ENCODE results near the gene VTI1A. TPM values are rescaled to one million over a fixed set of nuclear protein-coding genes. Genes with fewer than 3 reads are reported as not detected.
A peak's percentile ranks its signal among the peaks of the same experiment; 100 is the strongest.
"Not testable (repeated sequence)": the region's sequence is repeated elsewhere in the genome, so short reads cannot be mapped to it uniquely, and the experiment has no call there.

VTI1A gene
- total RNA-seq: 10 to 100 TPM; 15.8 to 48.2 (median 23.6) TPM
- polyA plus RNA-seq: 10 to 100 TPM in 1 of 2 donors, 1 to 10 TPM in 1; 7.8 to 17.6 TPM
- long read RNA-seq, donor 1, full-length matches to known transcripts: 13 of 22 reads
- long read RNA-seq, donor 1, partial matches to known transcripts: 5 of 22 reads
- long read RNA-seq, donor 1, other reads (novel, unspliced or antisense): 4 of 22 reads
- long read RNA-seq, donor 2, full-length matches to known transcripts: 3 of 3 reads
- long read RNA-seq, donor 2, partial matches to known transcripts: 0 of 3 reads
- long read RNA-seq, donor 2, other reads (novel, unspliced or antisense): 0 of 3 reads
- long read RNA-seq, donor 3, full-length matches to known transcripts: 6 of 11 reads
- long read RNA-seq, donor 3, partial matches to known transcripts: 3 of 11 reads
- long read RNA-seq, donor 3, other reads (novel, unspliced or antisense): 2 of 11 reads

- intact Hi-C loops (cut with DNase I): loop anchor here in 1 of 4 donors (10.0 kb wide), 1 partner anchor 262 kb away; the partner anchor contains the start of gene GPAM
- Histone ChIP-seq H3K27me3 (no peaks in the 10 kb centered on the region), H3K4me3 (peak within 1 kb of the TSS; percentile 84), H3K27ac (peak within 1 kb of the TSS; percentile 53 to 82), H3K36me3 (no peaks in the 10 kb centered on the region), H3K4me1 (ENCODE audit: insufficient read depth) (peaks cover 5% of the 10 kb centered on the region), H3K9me3 (no peaks in the 10 kb centered on the region)
- DNase-seq: peak; percentile 81 to 89 (median 85)
- WGBS, 3 donors: 0% methylated on average over 59 of the region's 59 CpGs
- no peak for TF ChIP-seq EP300 (IDR thresholded peaks at IDR 0.05)
- no peak for TF ChIP-seq CTCF (IDR thresholded peaks at IDR 0.05)
- peak; percentile 62 for TF ChIP-seq POLR2A (IDR thresholded peaks at IDR 0.05)
These were observed at the start of gene VTI1A, which contains the start of gene ZDHHC6 for GRCh38 chr10:112446855-112447619. Gene VTI1A (plus strand): TSS chr10:112447215. CDS start chr10:112447374, 159 bp downstream. Gene ZDHHC6 (minus strand): TSS chr10:112446914. CDS start chr10:112445436, 1,478 bp downstream.

GRCh38 chr10:112397592-112397991 lies 49.4 kb upstream of the VTI1A start:
- Histone ChIP-seq H3K9me3 (no peaks in the 10 kb centered on the region), H3K27ac (no peak overlapping the region), H3K4me3 (no peak overlapping the region), H3K36me3 (no peaks in the 10 kb centered on the region), H3K4me1 (ENCODE audit: insufficient read depth) (no peaks in the 10 kb centered on the region), H3K27me3 (no peaks in the 10 kb centered on the region)
- TF ChIP-seq POLR2A (IDR thresholded peaks at IDR 0.05) (no peak), CTCF (IDR thresholded peaks at IDR 0.05) (no peak), EP300 (IDR thresholded peaks at IDR 0.05) (no peak)
- DNase-seq: no peak
- intact Hi-C loops (cut with DNase I): no loop called here
- 92 to 93% (median 92%) methylated on average over 2 of the region's 2 CpGs for WGBS, 3 donors

GRCh38 chr10:112402917-112403316 lies 44.1 kb upstream of the VTI1A start:
- 80 to 84% (median 83%) methylated on average over 2 of the region's 2 CpGs for WGBS, 3 donors
- no peak overlapping the region for H3K4me3 ChIP-seq
- DNase-seq: no peak
- H3K36me3 ChIP-seq: no peaks in the 10 kb centered on the region
- no peaks in the 10 kb centered on the region for H3K27me3 ChIP-seq
- no peak for TF ChIP-seq CTCF (IDR thresholded peaks at IDR 0.05)
- TF ChIP-seq EP300 (IDR thresholded peaks at IDR 0.05): no peak
- TF ChIP-seq POLR2A (IDR thresholded peaks at IDR 0.05): no peak
- H3K27ac ChIP-seq: no peak overlapping the region
- H3K9me3 ChIP-seq: no peaks in the 10 kb centered on the region
- H3K4me1 ChIP-seq (ENCODE audit: insufficient read depth): no peaks in the 10 kb centered on the region
- intact Hi-C loops (cut with DNase I): no loop called here

- intact Hi-C loops (cut with DNase I): no loop called here
- Histone ChIP-seq H3K4me3 (no peak overlapping the region), H3K4me1 (ENCODE audit: insufficient read depth) (no peaks in the 10 kb centered on the region), H3K27me3 (no peaks in the 10 kb centered on the region), H3K27ac (no peak overlapping the region), H3K36me3 (no peaks in the 10 kb centered on the region), H3K9me3 (no peaks in the 10 kb centered on the region)
- 69 to 84% (median 83%) methylated on average over 3 of the region's 3 CpGs for WGBS, 3 donors
- no peak for DNase-seq
- TF ChIP-seq POLR2A (IDR thresholded peaks at IDR 0.05) (no peak), EP300 (IDR thresholded peaks at IDR 0.05) (no peak), CTCF (IDR thresholded peaks at IDR 0.05) (no peak)
These were observed 42.4 kb upstream of the VTI1A start for GRCh38 chr10:112404617-112405016.

- WGBS, 3 donors: 69 to 84% (median 76%) methylated on average over 2 of the region's 2 CpGs
- DNase-seq; H3K27ac ChIP-seq; H3K9me3 ChIP-seq; H3K36me3 ChIP-seq; H3K27me3 ChIP-seq; H3K4me1 ChIP-seq (ENCODE audit: insufficient read depth); H3K4me3 ChIP-seq; intact Hi-C loops (cut with DNase I): not testable (repeated sequence)
These were observed 40.2 kb upstream of the VTI1A start for GRCh38 chr10:112406806-112407205.

Measured in ovary (tissue), 10 donors.